NOMO-1 treated with dmso at 0.1 percent for 144 hours (cell line): ENCODE results near the gene CALHM1.
"Not testable (repeated sequence)": the region's sequence is repeated elsewhere in the genome, so short reads cannot be mapped to it uniquely, and the experiment has no call there.

Experiments used
- DNase-seq: peaks from one replicate; lab custom pipeline; 2025; ENCODE audit not compliant: unreplicated experiment; lab: John Stamatoyannopoulos, UW

CALHM1 gene

GRCh38 chr10:103458720-103459119 is at the start of gene CALHM1:
CALHM1 (minus strand) TSS chr10:103458900; CDS start chr10:103458751, 149 bp downstream.
- DNase-seq = no peak

GRCh38 chr10:103507235-103508191 is 48.8 kb upstream of the CALHM1 start:
- no peak for DNase-seq

- DNase-seq = no peak
Measured at GRCh38 chr10:103506061-103506460, 47.4 kb upstream of the CALHM1 start.

GRCh38 chr10:103504181-103504783 is 45.6 kb upstream of the CALHM1 start:
- no peak for DNase-seq

- DNase-seq = not testable (repeated sequence)
Measured at GRCh38 chr10:103503777-103504176, 45.1 kb upstream of the CALHM1 start.

GRCh38 chr10:103502849-103503660 is 44.4 kb upstream of the CALHM1 start:
- DNase-seq = no peak

GRCh38 chr10:103501186-103501585 is 42.5 kb upstream of the CALHM1 start:
- DNase-seq = no peak

- DNase-seq = no peak
Measured at GRCh38 chr10:103500481-103500880, 41.8 kb upstream of the CALHM1 start.

- DNase-seq = no peak
Measured at GRCh38 chr10:103499881-103500280, 41.2 kb upstream of the CALHM1 start.

GRCh38 chr10:103498936-103499638 is 40.4 kb upstream of the CALHM1 start:
- no peak for DNase-seq

GRCh38 chr10:103497161-103497915 is 38.6 kb upstream of the CALHM1 start:
- no peak for DNase-seq

- DNase-seq = no peak
Measured at GRCh38 chr10:103495321-103495720, 36.6 kb upstream of the CALHM1 start.

- no peak for DNase-seq
Measured at GRCh38 chr10:103493916-103494877, 35.5 kb upstream of the CALHM1 start.

GRCh38 chr10:103493362-103493915 is 34.7 kb upstream of the CALHM1 start, which contains the start of gene NEURL1:
NEURL1 (plus strand) TSS chr10:103493705; CDS start chr10:103494388, 683 bp downstream.
- DNase-seq = no peak

GRCh38 chr10:103492655-103493261 is 34.1 kb upstream of the CALHM1 start:
- no peak for DNase-seq

- DNase-seq = no peak
Measured at GRCh38 chr10:103491729-103492364, 33.1 kb upstream of the CALHM1 start.

GRCh38 chr10:103490986-103491314 is 32.2 kb upstream of the CALHM1 start:
- DNase-seq = no peak

- no peak for DNase-seq
Measured at GRCh38 chr10:103487410-103487708, 28.7 kb upstream of the CALHM1 start.
